NCI-H1694 (cell line): ENCODE data around the gene SPINK13.
"Not testable (repeated sequence)": the region's sequence is repeated elsewhere in the genome, so short reads cannot be mapped to it uniquely, and the experiment has no call there.

Experiments used
- DNase-seq: peaks from one replicate; lab custom pipeline; 2025; lab: John Stamatoyannopoulos, UW

SPINK13 gene

DNA sequence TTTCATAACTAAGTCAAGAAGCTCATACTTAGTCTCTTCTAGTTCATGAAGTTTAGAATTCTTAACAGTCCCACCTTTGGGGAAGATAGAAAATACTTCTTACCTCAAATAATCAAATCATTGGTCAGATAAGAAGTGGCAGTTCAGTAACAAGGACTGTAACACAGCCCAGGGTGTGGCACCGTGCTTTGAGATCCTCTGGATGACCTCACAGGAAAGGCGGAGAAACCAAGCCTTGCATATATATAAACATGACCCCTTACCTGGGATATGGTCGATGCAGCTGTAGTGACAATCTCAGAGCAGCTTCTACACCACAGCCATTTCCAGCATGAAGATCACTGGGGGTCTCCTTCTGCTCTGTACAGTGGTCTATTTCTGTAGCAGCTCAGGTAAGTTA lies 43.6 kb downstream of the SPINK13 start, which contains the start of gene SPINK7:
Gene SPINK7 (plus strand): TSS at position 271 of the 400 bp plus-strand sequence. CDS start 61 bp downstream, at position 332.
- no peak for DNase-seq

DNA sequence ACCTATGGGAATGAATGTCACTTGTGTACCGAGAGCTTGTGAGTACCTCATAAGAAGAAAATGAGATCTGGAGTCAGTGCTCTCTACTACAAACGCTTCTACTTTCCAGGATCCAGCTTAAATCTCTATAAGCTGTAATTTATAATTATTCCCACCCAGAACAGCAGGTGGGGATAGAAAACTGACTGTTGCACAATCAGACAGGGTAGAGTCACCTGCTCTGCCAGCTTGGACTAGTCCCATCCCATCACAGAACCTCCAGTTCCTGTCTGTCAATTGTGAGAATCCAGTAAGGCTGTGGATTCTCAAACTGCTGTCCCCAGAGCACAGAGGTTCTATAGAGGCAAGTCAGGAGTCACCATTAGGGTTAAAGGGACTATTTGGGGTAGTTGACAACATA lies 45.6 kb downstream of the SPINK13 start:
- no peak for DNase-seq

DNA sequence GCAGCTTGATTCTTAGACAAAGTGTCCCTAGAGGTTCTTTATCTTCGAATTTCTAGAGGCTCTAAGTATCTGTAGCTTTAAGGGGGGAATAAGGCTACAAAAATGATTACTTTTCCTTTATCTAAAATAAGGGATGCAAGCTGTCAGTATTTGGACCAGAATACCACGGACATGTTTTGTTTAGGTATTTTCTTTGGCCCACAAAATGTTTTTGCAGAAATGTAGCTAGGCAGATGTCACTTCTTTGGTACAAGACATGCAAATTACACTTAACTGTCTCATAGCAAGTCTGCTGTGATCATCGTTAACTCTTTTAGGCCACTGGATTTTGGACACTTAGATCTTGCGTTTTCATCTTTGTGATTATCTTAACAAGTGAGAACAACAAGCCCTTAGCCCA lies 46.1 kb downstream of the SPINK13 start:
- DNase-seq = no peak

- DNase-seq = not testable (repeated sequence)
These were observed 51.7 kb downstream of the SPINK13 start for GRCh38 chr5:148320011-148320963.

DNA sequence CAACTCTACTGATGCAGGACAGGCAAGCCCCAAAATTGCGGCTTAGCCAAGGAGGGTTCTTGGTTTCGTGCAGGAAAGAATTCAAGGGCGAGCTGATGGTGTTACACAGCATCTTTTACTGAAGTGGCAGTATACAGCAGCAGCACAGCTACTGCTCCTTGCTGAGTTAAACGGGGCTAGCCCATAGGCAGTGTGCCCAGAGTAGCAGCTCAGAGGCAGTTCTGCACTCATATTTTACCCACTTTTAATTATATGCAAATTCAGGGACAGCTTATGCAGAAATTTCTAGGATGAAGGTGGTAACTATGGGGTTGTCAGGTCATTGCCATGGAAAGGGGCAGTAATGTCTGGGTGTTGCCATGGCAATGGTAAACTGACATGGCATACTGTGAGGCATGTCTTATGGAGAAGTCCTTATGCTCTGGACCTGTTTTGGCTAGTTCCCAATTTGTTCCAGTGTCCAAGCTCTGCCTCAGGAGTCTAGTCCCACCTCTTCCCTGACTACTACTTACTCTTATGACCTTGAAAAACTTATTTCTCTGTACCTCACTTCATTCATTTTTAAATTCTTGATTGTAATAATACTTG lies 64.8 kb downstream of the SPINK13 start:
- DNase-seq = no peak

- DNase-seq = no peak
These were observed 66.7 kb downstream of the SPINK13 start, which contains the start of gene SPINK9 for GRCh38 chr5:148335259-148335658. TSS of gene SPINK9 (plus strand) at chr5:148335559. CDS start at chr5:148335614, 55 bp downstream.
